Stimulated activated CD8-positive, alpha-beta memory T cell treated with anti-CD3 and anti-CD28 coated beads, Interleukin-15, amount 100 ng/mL, for 24 hours (primary cell): ENCODE data around the gene ADAMTS3.

Source experiments
- DNase-seq: peaks from one replicate; pipeline ENCODE4 v3.0.0-alpha.2; 2020; ENCODE audit warnings: low read depth

The ADAMTS3 gene

GRCh38 chr4:72408568-72408967 is 160.5 kb downstream of the ADAMTS3 start:
- no peak for DNase-seq

- no peak for DNase-seq
Observed at GRCh38 chr4:72405417-72405816, 163.6 kb downstream of the ADAMTS3 start.

GRCh38 chr4:72397314-72397713 is 171.7 kb downstream of the ADAMTS3 start:
- DNase-seq: no peak

GRCh38 chr4:72394012-72394663 is 174.9 kb downstream of the ADAMTS3 start:
- DNase-seq: no peak

GRCh38 chr4:72391281-72391680 is 177.7 kb downstream of the ADAMTS3 start:
- DNase-seq: no peak

GRCh38 chr4:72390409-72390808 is 178.6 kb downstream of the ADAMTS3 start:
- DNase-seq: no peak

GRCh38 chr4:72388521-72388920 is 180.5 kb downstream of the ADAMTS3 start:
- DNase-seq: no peak

- DNase-seq: no peak
Observed at GRCh38 chr4:72387959-72388358, 181.1 kb downstream of the ADAMTS3 start.

- DNase-seq: no peak
Observed at GRCh38 chr4:72383439-72383838, 185.6 kb downstream of the ADAMTS3 start.

- DNase-seq: no peak
Observed at GRCh38 chr4:72378901-72379300, 190.1 kb downstream of the ADAMTS3 start.

GRCh38 chr4:72377491-72378194 is 191.4 kb downstream of the ADAMTS3 start:
- no peak for DNase-seq

GRCh38 chr4:72376901-72377300 is 192.1 kb downstream of the ADAMTS3 start:
- DNase-seq: no peak

GRCh38 chr4:72375073-72375736 is 193.8 kb downstream of the ADAMTS3 start:
- DNase-seq: no peak

- no peak for DNase-seq
Observed at GRCh38 chr4:72374159-72374558, 194.9 kb downstream of the ADAMTS3 start.

GRCh38 chr4:72366601-72367000 is 202.4 kb downstream of the ADAMTS3 start:
- DNase-seq: no peak

- no peak for DNase-seq
Observed at GRCh38 chr4:72365981-72366380, 203.0 kb downstream of the ADAMTS3 start.

- no peak for DNase-seq
Observed at GRCh38 chr4:72365016-72365415, 204.0 kb downstream of the ADAMTS3 start.

GRCh38 chr4:72360075-72360474 is 208.9 kb downstream of the ADAMTS3 start:
- no peak for DNase-seq

- no peak for DNase-seq
Observed at GRCh38 chr4:72358483-72358882, 210.5 kb downstream of the ADAMTS3 start.

- no peak for DNase-seq
Observed at GRCh38 chr4:72357908-72358307, 211.1 kb downstream of the ADAMTS3 start.

- DNase-seq: no peak
Observed at GRCh38 chr4:72352711-72353110, 216.3 kb downstream of the ADAMTS3 start.

- no peak for DNase-seq
Observed at GRCh38 chr4:72351521-72351920, 217.5 kb downstream of the ADAMTS3 start.

GRCh38 chr4:72348701-72349100 is 220.3 kb downstream of the ADAMTS3 start:
- no peak for DNase-seq
